Heart left ventricle (tissue), 16 donors: Measurements from ENCODE around the gene CTSH. TPM values are rescaled to one million over a fixed set of nuclear protein-coding genes. Genes with fewer than 3 reads are reported as not detected.

Experiments used
- ATAC-seq, 4 donors: fragments of 200-7000 bp; cut with Tn5 transposase; one replicate each; pipeline ENCODE4 v1.9.1; 2020 to 2022; ENCODE audit warnings: moderate library complexity in 4 of 4, mild to moderate bottlenecking in 3 of 4, moderate number of reproducible peaks in 1 of 4
- DNase-seq, 5 donors: peaks; one replicate each; pipeline ENCODE4 v3.0.0-alpha.2; 2020
- H3K27ac ChIP-seq, 12 donors: fragments of 200-600 bp; sonication (generic) in 4 of 12; one replicate each; pipeline versions ENCODE4 v1.5.0 to v1.8.0; 2016 to 2022; ENCODE audit warnings: mild to moderate bottlenecking in 2 of 12
- H3K27me3 ChIP-seq, 9 donors: fragments of 200-600 bp; sonication (generic) in 2 of 9; one replicate each; pipeline versions ENCODE4 v1.5.1 to v1.8.0; 2016 to 2022; ENCODE audit warnings: mild to moderate bottlenecking in 3 of 9
- H3K36me3 ChIP-seq, 9 donors: fragments of 200-600 bp; sonication (generic) in 2 of 9; one replicate each; pipeline versions ENCODE4 v1.5.0 to v1.8.0; 2018 to 2022; ENCODE audit warnings: mild to moderate bottlenecking in 2 of 9
- H3K4me1 ChIP-seq, 12 donors: fragments of 200-600 bp; sonication (generic) in 4 of 12; one replicate each; pipeline versions ENCODE4 v1.5.0 to v1.8.0; 2016 to 2022; ENCODE audit warnings: mild to moderate bottlenecking in 3 of 12
- H3K4me3 ChIP-seq, 12 donors: fragments of 200-600 bp; sonication (generic) in 4 of 12; one replicate each; pipeline versions ENCODE4 v1.5.0 to v1.8.0; 2017 to 2022; ENCODE audit warnings: mild to moderate bottlenecking in 9 of 12, moderate library complexity in 4 of 12
- H3K9me3 ChIP-seq, 12 donors: fragments of 200-600 bp; sonication (generic) in 4 of 12; one replicate each; pipeline versions ENCODE4 v1.5.0 to v1.8.0; 2016 to 2022; ENCODE audit warnings: mild to moderate bottlenecking in 1 of 12
- POLR2A ChIP-seq, 2 donors: fragments of 450-650 bp; IDR thresholded peaks; one replicate each; pipeline ENCODE4 v1.6.1; 2017; ENCODE audit warnings: antibody characterized with exemption in 2 of 2, mild to moderate bottlenecking in 2 of 2, moderate library complexity in 2 of 2
- WGBS, 4 donors: extraction: QIAGEN DNeasy Blood & Tissue Kit in 2 of 4; methylation state at CpG; one replicate each; pipeline versions ENCODE4 v1.1.5 to v1.1.7; 2013 to 2018; 5-methylcytosine and 5-hydroxymethylcytosine counted together
- intact Hi-C, 10 donors: fragments of 100-400 bp; cut with DNase I; formaldehyde crosslinking; loops; one replicate each; pipeline versions ENCODE4 v1.11.1 to v1.14.2; 2022
- polyA plus RNA-seq, 2 donors: library from polyadenylated mRNA; stranded (reverse); fragments of 200-250 nt; gene quantifications; one replicate each; pipeline ENCODE4 v1.2.3, GENCODE V29; 2013
- total RNA-seq, 9 donors: library from RNA; depleted of rRNA in 2 of 9; stranded (reverse); fragments of >200 nt in 2 of 9; fragmentation: NEBNext Ultra II Directional in 3 of 9; extraction: Animal tissue kit (Norgen Biotek cat#: 25700) in 3 of 9; gene quantifications; one replicate each; pipeline versions ENCODE4 v1.1.0 to v1.2.4, GENCODE V29; 2016 to 2023
- TF ChIP-seq, protein P1 (sequence below), 12 donors: fragments of 200-600 bp; sonication (generic) in 4 of 12; IDR thresholded peaks; one replicate each; pipeline versions ENCODE4 v1.5.0 to v1.8.0; 2018 to 2022; ENCODE audit warnings: antibody characterized with exemption in 12 of 12, mild to moderate bottlenecking in 5 of 12
- donor health status: ischemic (EF 13 %, LVEDD 7.1; RV severe dilation, severe dysfunction).
- donor health status: healthy with polysubstance abuse.
- donor health status: DM: no; HTN: yes; CAD: no.
- donor health status: DM: no; HTN: no; CAD: no.
- donor health status: ischemic (EF 25% LVEDD 6.9; RV normal size, moderate dysfunction).
- donor health status: ischemic (EF 25% LVEDD 5.7; RV mildly dilated, moderate dysfunction).
- donor health status: healthy.
- donor health status: DM: yes; HTN: yes; CAD: no.
- donor health status: ischemic (EF 35%, LVEDD 5.7; RV mildly dilated, moderate dysfunction).
- donor health status: nonischemic (EF 11% LVEDD 7.7; RV severe dilation, severe dysfunction).
- donor health status: DM: yes; HTN: yes; CAD: no.
- donor health status: PGD.
- donor health status: ischemic (EF 29% LVEDD 5.4; RV normal size, mild dysfunction).
- donor health status: nonischemic (EF 23%, LVEDD 6.1; RV moderate dilation, normal function).

CTSH gene
- total and polyA plus RNA-seq, 11 donors, result 27.8 to 165 (median 82.4) TPM

DNA sequence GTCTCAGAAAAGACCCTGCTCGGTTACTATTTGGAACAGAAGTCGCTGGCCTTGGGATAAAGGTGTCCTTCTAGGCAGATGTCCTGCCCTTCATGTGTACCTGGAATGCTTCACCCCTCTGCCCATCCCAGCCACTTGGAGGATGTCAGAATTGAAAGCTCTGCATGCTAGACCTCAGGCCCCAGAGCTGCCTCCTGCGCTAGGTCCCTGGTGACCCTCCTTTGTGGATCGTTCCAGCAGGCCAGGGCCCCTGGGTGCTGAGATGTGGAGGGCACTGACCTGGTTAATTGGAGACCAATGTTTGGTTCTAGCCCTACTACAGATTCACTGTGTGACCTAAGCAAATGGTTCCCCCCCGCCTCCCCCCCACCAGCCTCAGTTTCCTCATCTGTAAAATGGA, 2.7 kb upstream of the CTSH start:
- Histone ChIP-seq H3K9me3 (no peaks in the 10 kb centered on the region), H3K36me3 (no peaks in the 10 kb centered on the region), H3K4me3 (no peak overlapping the region), H3K4me1 (peaks cover 0 to 52% (median 30%) of the 10 kb centered on the region in 12 donors), H3K27ac (no peak overlapping the region), H3K27me3 (no peaks in the 10 kb centered on the region)
- DNase-seq, result no peak
- TF ChIP-seq, protein P1, sequence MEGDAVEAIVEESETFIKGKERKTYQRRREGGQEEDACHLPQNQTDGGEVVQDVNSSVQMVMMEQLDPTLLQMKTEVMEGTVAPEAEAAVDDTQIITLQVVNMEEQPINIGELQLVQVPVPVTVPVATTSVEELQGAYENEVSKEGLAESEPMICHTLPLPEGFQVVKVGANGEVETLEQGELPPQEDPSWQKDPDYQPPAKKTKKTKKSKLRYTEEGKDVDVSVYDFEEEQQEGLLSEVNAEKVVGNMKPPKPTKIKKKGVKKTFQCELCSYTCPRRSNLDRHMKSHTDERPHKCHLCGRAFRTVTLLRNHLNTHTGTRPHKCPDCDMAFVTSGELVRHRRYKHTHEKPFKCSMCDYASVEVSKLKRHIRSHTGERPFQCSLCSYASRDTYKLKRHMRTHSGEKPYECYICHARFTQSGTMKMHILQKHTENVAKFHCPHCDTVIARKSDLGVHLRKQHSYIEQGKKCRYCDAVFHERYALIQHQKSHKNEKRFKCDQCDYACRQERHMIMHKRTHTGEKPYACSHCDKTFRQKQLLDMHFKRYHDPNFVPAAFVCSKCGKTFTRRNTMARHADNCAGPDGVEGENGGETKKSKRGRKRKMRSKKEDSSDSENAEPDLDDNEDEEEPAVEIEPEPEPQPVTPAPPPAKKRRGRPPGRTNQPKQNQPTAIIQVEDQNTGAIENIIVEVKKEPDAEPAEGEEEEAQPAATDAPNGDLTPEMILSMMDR (IDR thresholded peaks at IDR 0.05), result no peak
- no peak for TF ChIP-seq POLR2A (IDR thresholded peaks at IDR 0.05)
- no peak for ATAC-seq
- 74 to 94% (median 93%) methylated on average over 4 to 5 of the region's 5 CpGs for WGBS, 4 donors
- intact Hi-C loops, result loop anchor here in 1 of 10 donors (2.0 kb wide), 1 partner anchor 17 kb away; no protein-coding TSS in a partner anchor

DNA sequence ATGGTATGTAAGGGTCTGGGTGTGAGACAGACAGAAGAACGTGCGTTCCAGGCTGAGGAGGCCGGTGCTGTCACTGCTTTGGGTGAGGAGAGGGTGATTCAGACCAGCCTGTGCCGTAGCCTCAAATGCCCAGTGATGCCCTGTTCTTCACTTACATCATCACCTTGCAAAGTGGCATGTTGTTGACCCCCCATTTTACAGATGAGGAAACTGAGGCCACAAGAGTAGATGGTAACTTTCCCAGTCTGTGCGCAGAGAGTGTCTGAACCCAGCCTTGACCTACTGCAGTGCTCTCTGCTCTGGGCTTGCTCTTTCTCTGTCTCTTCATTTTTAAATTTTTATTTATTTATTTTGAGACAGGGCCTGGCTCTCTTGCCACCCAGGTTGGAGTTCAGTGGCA, 1.6 kb upstream of the CTSH start:
- Histone ChIP-seq H3K4me1 (peaks cover 0 to 45% (median 22%) of the 10 kb centered on the region in 12 donors), H3K27ac (no peak overlapping the region), H3K9me3 (no peaks in the 10 kb centered on the region), H3K4me3 (no peak overlapping the region), H3K27me3 (no peaks in the 10 kb centered on the region), H3K36me3 (no peaks in the 10 kb centered on the region)
- ATAC-seq (no peak), DNase-seq (no peak)
- no peak for TF ChIP-seq POLR2A (IDR thresholded peaks at IDR 0.05)
- TF ChIP-seq, protein P1 (IDR thresholded peaks at IDR 0.05), result no peak
- 80 to 99% (median 95%) methylated on average over 5 of the region's 5 CpGs for whole genome bisulfite sequencing, 4 donors
- intact Hi-C loops, result loop anchor here in 1 of 10 donors (2.0 kb wide), 1 partner anchor 18 kb away; no protein-coding TSS in a partner anchor

DNA sequence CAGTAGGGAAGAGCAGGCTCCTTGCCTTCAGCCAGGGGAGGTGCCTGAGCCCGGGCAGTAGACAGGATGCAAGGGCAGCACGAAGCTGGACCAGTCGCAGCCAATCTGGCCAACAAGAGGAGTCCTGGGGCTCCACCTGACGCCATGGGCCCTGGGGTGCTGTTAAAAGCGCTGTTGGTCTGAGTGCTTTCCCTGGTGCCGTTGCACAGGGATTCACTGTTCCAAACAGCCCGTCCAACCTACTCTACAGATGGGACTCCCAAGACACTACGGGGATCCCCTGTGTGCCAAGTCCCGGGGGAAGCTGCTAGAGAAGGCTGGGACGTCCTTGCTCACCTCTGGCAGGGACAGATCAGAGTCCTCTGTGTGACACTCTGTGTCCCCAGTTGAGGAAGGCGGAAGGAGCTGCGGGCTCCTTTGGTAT, 632 bp downstream of the CTSH start:
- WGBS, 4 donors, result 26 to 48% (median 36%) methylated on average over 12 of the region's 12 CpGs
- Histone ChIP-seq H3K4me3 (peak overlapping the region; percentile 48 to 91 (median 73)), H3K27me3 (no peaks in the 10 kb centered on the region), H3K36me3 (peaks cover 0 to 4% (median 0%) of the 10 kb centered on the region in 9 donors), H3K27ac (peak overlapping the region; percentile 52 to 87 (median 76)), H3K4me1 (peaks cover 0 to 47% (median 21%) of the 10 kb centered on the region in 12 donors), H3K9me3 (no peaks in the 10 kb centered on the region)
- DNase-seq (peak in 1 of 5 donors; percentile 51), ATAC-seq (peak; percentile 32 to 57 (median 44))
- TF ChIP-seq POLR2A (IDR thresholded peaks at IDR 0.05), result no peak
- TF ChIP-seq, protein P1 (IDR thresholded peaks at IDR 0.05), result no peak
- intact Hi-C loops, result no loop called here

DNA sequence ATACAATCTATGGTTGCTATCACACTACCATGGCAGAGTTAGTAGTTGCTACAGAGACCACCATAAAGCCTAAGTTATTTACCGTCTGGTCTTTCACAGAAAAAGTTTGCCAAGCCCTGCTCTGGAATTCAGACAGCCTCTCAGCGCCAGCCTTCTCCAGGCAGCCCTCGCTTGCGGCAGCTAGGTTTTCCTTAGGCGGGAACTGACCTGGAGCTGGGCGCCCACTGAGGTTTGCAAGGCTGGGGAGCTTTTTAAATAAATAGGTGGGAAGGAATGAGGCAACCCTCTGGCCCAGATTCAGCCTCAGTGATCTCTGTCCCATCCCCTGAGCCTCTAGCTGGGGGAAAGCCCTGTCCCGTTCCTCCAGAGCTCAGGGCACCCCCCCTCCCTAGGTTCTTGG, 1.2 kb downstream of the CTSH start:
- WGBS, 4 donors, result 54 to 81% (median 66%) methylated on average over 7 of the region's 7 CpGs
- H3K36me3 ChIP-seq, result peaks cover 0 to 4% (median 0%) of the 10 kb centered on the region in 9 donors

More for the DNA sequence above, 1.2 kb downstream of the CTSH start:
- intact Hi-C loops, result no loop called here
- Histone ChIP-seq H3K9me3 (no peaks in the 10 kb centered on the region), H3K27me3 (no peaks in the 10 kb centered on the region), H3K27ac (peak overlapping the region in 11 of 12 donors; percentile 14 to 87 (median 76)), H3K4me1 (peaks cover 0 to 52% (median 25%) of the 10 kb centered on the region in 12 donors), H3K4me3 (peak overlapping the region; percentile 48 to 91 (median 73))
- TF ChIP-seq POLR2A (IDR thresholded peaks at IDR 0.05), result no peak
- TF ChIP-seq, protein P1 (IDR thresholded peaks at IDR 0.05), result no peak
- ATAC-seq (peak in 1 of 4 donors; percentile 4), DNase-seq (no peak)
